ENCODE data around the gene MEF2A.

- TF ChIP-seq MAFK (IDR thresholded peaks at IDR 0.05; ENCODE audit: low read length) = no peak
- no peak for TF ChIP-seq KLF10 (CRISPR knock-in tag; IDR thresholded peaks at IDR 0.05)
Measured at GRCh38 chr15:99657996-99658395, 92.2 kb downstream of the MEF2A start.

Measured in K562 (cell line).